SU-DHL-6 (cell line): ENCODE data around the gene STPG3.

ENCODE experiments used
- H2AFZ ChIP-seq: fragments of 200-600 bp; sonication (generic); 2 replicates; pipeline ENCODE4 v1.6.1; 2014; ENCODE audit warnings: low read depth, mild to moderate bottlenecking, moderate library complexity, mixed read lengths, antibody characterized with exemption, low read length; ENCODE audit not compliant: severe bottlenecking
- H3F3A ChIP-seq: fragments of 200-600 bp; shearing (Covaris generic); 2 replicates; pipeline ENCODE4 v1.6.0; 2016; ENCODE audit warnings: antibody characterized with exemption, mild to moderate bottlenecking; ENCODE audit not compliant: insufficient read depth
- H3K27ac ChIP-seq: fragments of 200-600 bp; sonication (generic); 2 replicates; pipeline ENCODE4 v1.5.1; 2016; ENCODE audit warnings: low read depth, mild to moderate bottlenecking, low read length, moderate library complexity, mixed read lengths
- H3K27me3 ChIP-seq: fragments of 200-600 bp; sonication (generic), shearing (Covaris generic); 2 replicates; pipeline ENCODE4 v1.6.0; 2014; ENCODE audit warnings: mild to moderate bottlenecking, low read length
- H3K36me3 ChIP-seq: fragments of 200-600 bp; sonication (generic); 2 replicates; pipeline ENCODE4 v1.6.1; 2014; ENCODE audit warnings: mild to moderate bottlenecking, low read length, mixed read lengths
- H3K4me2 ChIP-seq: fragments of 300-600, 200-600 bp; shearing (Covaris generic), sonication (generic); 2 replicates; pipeline ENCODE4 v1.6.0; 2014; ENCODE audit warnings: low read length, low read depth, mild to moderate bottlenecking; ENCODE audit not compliant: poor library complexity, severe bottlenecking
- H3K4me3 ChIP-seq: fragments of 200-600 bp; sonication (generic); 2 replicates; pipeline ENCODE4 v1.5.1; 2014; ENCODE audit warnings: antibody characterized with exemption, low read length, mild to moderate bottlenecking, mixed read lengths; ENCODE audit not compliant: insufficient read depth, poor library complexity, severe bottlenecking
- H3K79me2 ChIP-seq: fragments of 200-600 bp; sonication (generic); 2 replicates; pipeline ENCODE4 v1.6.1; 2014; ENCODE audit warnings: mild to moderate bottlenecking, low read length, moderate library complexity; ENCODE audit not compliant: insufficient read depth
- H3K9ac ChIP-seq: fragments of 200-600 bp; sonication (generic); 2 replicates; pipeline ENCODE4 v1.7.0; 2014; ENCODE audit warnings: mild to moderate bottlenecking, low read length
- H3K9me2 ChIP-seq: fragments of 200-600 bp; sonication (generic); replicated peaks from 2 replicates; pipeline ENCODE4 v1.6.1; 2014; ENCODE audit warnings: low read length; ENCODE audit not compliant: insufficient read depth
- H3K9me3 ChIP-seq: fragments of 200-600 bp; sonication (generic); 2 replicates; pipeline ENCODE4 v1.6.1; 2014; ENCODE audit warnings: low read length, mixed read lengths; ENCODE audit not compliant: insufficient read depth
- H4K20me1 ChIP-seq: fragments of 200-600 bp; sonication (generic); 2 replicates; pipeline ENCODE4 v1.6.1; 2014; ENCODE audit warnings: low read depth, mild to moderate bottlenecking, antibody characterized with exemption, low read length, moderate library complexity, mixed read lengths
- CTCF ChIP-seq: fragments of 200-600 bp; sonication (generic); IDR thresholded peaks from one replicate; pipeline ENCODE4 v1.5.1; 2017; ENCODE audit warnings: antibody characterized with exemption, mild to moderate bottlenecking, low read length, moderate library complexity; ENCODE audit not compliant: insufficient read depth, poor library complexity, severe bottlenecking
- EZH2phosphoT487 ChIP-seq: fragments of 200-600 bp; sonication (generic), shearing (Covaris generic); conservative IDR thresholded peaks from 2 replicates; pipeline ENCODE4 v1.6.1; 2018; ENCODE audit warnings: mild to moderate bottlenecking, antibody characterized with exemption, low read length, moderate library complexity, mixed read lengths

The STPG3 gene

GRCh38 chr9:137234055-137234697 lies 16.9 kb upstream of the STPG3 start:
- Histone ChIP-seq H3K27me3 (no peaks in the 10 kb centered on the region), H3K79me2 (no peaks in the 10 kb centered on the region), H3K36me3 (no peaks in the 10 kb centered on the region), H3K4me2 (no peak overlapping the region), H3K27ac (no peak overlapping the region), H4K20me1 (no peaks in the 10 kb centered on the region), H3K4me3 (no peak overlapping the region), H2AFZ (no peak overlapping the region), H3K9me3 (no peaks in the 10 kb centered on the region), H3K9ac (no peak overlapping the region), H3F3A (no peaks in the 10 kb centered on the region), H3K9me2 (no peaks in the 10 kb centered on the region)
- TF ChIP-seq CTCF, result no peak
- TF ChIP-seq EZH2phosphoT487, result no peak

DNA sequence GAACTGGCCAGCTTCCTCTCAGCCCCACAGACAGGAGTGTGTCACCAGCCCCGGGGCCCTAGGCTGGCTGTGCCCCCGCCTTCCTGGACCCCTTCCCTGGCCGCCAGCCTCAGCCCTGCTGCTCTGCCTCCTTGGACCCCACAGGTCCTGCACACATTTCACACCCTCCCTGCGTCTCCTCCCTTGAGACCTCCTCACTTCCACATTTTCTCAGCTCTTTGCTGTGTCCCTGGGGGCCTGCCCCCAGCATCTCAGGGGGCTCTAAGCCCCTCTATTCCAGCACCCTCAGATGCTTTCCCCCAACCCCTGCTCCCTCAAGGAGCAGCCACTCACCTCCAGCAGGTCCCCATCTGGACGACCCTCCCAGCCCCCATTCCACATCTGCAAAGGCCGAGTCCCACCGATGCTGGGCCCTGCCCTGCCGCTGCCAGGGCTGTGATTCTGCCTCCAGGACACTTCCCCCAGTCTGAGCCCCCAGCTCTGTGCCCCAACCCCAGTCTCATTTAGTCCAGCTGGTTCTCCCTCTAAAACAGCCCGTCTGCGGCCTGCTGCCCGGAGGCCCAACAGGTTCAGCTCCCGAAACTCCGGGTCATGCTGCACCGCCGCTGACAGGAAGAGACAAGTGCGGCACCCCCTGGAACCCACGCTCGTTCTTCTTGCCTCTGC lies 16.2 kb upstream of the STPG3 start:
- no peaks in the 10 kb centered on the region for H3K27me3 ChIP-seq
- H3K4me2 ChIP-seq, result no peak overlapping the region
- no peaks in the 10 kb centered on the region for H3F3A ChIP-seq
- H3K79me2 ChIP-seq, result no peaks in the 10 kb centered on the region; the same call in 1 of the 2 replicates
- no peak for TF ChIP-seq CTCF
- TF ChIP-seq EZH2phosphoT487, result no peak
- H3K9me2 ChIP-seq, result no peaks in the 10 kb centered on the region
- H4K20me1 ChIP-seq, result no peaks in the 10 kb centered on the region
- H2AFZ ChIP-seq, result no peak overlapping the region
- no peak overlapping the region for H3K9ac ChIP-seq
- H3K4me3 ChIP-seq, result no peak overlapping the region
- H3K36me3 ChIP-seq, result no peaks in the 10 kb centered on the region
- no peaks in the 10 kb centered on the region for H3K9me3 ChIP-seq
- H3K27ac ChIP-seq, result no peak overlapping the region

DNA sequence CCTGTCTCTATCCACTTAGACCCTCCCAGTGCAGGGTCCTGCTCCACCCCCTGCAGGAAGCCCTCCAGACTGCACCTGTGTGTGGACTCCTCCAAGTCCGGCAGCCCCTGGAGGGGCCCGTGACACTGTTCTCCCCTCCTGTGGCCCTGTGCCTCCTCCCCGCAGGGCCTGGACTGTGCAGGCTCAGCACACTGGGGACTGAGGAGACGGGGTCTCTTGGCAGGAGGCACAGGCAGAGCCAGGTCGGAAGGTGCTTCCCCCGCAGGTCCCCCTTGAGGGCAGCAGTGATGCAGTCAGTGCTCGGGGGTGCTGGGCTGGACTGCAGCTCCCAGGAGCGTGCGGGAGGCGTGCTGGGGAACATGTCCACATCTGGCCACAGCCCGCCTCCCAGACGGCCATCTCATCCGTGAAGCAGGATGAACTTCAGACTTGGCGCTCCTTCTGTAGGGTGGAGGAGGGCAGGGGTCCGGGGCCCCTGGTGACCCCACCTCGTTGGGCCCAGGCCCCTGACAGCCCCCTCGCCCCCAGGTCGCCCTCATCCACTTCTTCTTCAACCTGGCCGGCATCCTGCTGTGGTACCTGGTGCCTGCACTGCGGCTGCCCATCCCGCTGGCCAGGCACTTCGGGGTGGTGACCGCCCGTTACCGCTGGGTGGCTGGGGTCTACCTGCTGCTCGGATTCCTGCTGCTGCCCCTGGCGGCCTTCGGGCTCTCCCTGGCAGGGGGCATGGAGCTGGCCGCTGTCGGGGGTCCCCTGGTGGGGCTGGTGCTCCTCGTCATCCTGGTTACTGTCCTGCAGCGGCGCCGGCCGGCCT lies 15.5 kb upstream of the STPG3 start:
- H2AFZ ChIP-seq, result no peak overlapping the region
- no peak overlapping the region for H3K9ac ChIP-seq
- H3F3A ChIP-seq, result no peaks in the 10 kb centered on the region
- H3K36me3 ChIP-seq, result no peaks in the 10 kb centered on the region
- no peaks in the 10 kb centered on the region; the same call in 1 of the 2 replicates for H3K79me2 ChIP-seq
- TF ChIP-seq CTCF, result no peak
- no peak for TF ChIP-seq EZH2phosphoT487
- H3K9me2 ChIP-seq, result no peaks in the 10 kb centered on the region
- H3K4me3 ChIP-seq, result no peak overlapping the region
- H3K4me2 ChIP-seq, result no peak overlapping the region
- H3K27ac ChIP-seq, result no peak overlapping the region
- no peaks in the 10 kb centered on the region for H3K27me3 ChIP-seq
- no peaks in the 10 kb centered on the region for H4K20me1 ChIP-seq
- H3K9me3 ChIP-seq, result no peaks in the 10 kb centered on the region
